ENCODE data around the gene MRPL23.
"Not testable (repeated sequence)": the region's sequence is repeated elsewhere in the genome, so short reads cannot be mapped to it uniquely, and the experiment has no call there.

Gene MRPL23

DNA sequence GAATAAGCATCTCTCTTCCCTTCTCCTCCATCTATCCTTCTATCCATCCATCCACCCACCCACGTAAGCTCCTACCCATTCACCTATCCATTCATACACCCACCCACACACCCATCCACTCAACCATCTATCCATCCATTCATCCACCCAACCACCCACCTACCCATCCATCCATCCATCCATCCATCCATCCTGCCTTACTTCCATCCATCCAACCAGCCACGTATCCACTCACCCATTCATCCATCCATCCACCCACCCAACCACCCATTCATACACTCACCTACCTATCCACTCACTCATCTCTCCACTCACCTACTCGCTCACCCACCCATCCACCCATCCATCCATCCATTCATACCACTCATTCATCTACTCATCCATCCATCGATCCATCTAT, 14.5 kb upstream of the MRPL23 start:
- no peak for DNase-seq (ENCODE audit: low read depth in 2 of 3, low spot score in 2 of 3)

DNA sequence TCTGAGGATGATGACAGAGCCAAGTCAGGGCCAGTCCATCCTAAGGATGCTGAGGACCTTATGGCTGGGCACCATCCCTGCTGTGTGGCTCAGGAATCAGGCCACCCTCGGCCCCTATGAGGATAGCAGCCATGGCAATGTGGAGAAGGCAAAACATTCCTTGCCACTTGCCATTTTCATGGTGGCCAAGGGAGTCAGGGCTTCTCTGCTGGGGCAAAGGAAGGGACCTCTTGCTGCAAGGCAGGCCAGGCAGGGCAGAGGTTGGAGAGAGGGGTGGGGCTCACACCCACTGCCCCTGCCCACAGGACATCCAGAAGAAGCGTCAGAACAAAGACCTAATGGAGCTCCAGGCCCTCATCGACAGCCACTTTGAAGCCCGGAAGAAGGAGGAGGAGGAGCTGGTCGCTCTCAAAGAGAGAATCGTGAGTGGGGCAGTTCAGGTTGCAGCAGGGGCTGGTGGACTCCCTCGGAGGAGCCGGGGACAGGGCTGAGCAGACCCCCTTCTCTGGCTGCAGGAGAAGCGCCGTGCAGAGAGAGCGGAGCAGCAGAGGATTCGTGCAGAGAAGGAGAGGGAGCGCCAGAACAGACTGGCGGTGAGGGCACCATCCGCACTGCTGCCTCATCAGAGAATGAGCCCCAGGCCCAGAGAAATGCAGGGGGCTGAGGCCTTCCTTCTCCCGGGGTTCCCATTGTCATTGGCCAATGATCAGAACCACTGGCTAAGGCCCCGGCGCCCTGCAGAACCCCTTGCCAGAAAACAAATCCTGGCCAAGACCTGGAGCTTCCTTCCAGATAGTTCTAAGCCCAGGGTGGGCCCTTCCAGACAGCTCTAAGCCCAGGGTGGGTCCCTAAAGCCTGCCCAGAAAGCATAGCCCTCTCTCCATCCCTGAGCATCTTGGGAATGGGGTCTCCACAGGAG, 13.5 kb upstream of the MRPL23 start:
- no peak for DNase-seq (ENCODE audit: low read depth in 2 of 3, low spot score in 2 of 3)

DNA sequence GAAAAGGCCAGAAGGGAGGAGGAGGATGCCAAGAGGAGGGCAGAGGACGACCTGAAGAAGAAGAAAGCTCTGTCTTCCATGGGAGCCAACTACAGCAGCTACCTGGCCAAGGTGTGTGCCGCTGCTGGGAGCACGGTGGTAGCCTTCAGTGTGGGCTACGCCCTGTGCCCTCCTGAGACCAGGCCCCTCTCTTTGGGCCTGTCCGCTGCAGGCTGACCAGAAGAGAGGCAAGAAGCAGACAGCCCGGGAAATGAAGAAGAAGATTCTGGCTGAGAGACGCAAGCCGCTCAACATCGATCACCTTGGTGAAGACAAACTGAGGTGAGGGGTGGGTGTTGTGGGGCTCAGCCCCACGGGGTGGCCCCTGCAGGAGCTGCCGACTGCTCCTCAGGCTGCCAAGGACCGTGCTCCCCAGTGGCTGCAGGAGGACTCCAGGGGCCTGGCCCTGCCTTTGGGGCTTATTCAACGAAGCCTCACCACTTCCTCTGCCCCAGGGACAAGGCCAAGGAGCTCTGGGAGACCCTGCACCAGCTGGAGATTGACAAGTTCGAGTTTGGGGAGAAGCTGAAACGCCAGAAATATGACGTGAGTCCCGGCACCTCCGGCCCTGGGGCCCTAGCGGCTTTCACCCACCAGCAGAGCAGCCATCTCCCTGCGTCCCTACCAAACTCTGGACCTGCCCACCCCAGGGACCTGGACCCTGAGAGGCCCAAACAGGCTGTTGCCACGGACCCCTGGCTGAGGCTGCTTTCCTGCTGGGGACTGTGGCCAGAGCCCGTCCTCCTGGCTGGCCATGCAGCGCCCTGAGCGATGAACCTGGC, 12.6 kb upstream of the MRPL23 start:
- no peak for DNase-seq (ENCODE audit: low read depth in 2 of 3, low spot score in 2 of 3)

DNA sequence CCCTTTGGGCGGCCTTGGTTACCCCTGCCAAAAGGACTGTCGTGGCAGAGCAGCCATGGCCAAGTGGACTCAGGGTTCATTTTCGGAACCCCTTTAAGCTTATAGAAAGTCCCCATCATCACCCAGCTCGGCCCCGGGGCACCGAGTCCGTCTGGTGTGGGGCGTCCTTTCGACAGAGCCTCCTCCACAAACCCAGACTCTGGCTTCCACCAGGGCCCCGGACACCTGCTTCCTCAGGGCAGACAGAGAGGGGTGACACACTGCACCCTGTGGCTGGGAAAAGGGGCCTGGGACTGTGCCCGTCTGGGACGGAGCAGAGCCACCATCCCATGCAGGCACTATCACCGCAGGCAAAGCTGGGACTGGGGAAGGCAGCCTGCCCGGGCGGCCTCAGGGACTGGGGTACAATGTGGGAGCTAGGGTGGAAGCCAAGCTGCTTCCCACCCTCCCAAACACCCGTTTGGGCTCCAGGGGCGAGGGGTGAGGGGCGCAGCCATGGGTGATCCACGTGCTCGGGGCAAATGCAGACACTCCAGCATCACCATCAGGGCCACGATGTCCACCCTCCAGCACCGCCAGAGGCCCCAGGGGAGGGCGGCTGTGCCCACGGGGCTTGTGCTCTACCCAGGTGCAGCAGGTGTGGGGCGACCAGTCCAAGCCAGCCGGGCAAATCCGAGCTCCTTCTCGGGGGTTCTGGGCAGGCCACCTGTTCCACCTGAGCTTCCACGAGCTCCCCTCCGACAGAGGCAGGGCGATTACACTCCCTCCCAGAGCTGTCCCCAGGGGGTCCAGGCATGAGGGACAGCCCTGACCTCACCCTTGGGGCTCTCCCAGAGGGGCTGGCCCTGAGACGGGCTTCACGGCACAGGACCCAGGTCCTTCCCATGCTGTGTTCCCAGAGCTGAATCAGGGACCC, 11.7 kb upstream of the MRPL23 start:
- no peak for DNase-seq (ENCODE audit: low read depth in 2 of 3, low spot score in 2 of 3)

DNA sequence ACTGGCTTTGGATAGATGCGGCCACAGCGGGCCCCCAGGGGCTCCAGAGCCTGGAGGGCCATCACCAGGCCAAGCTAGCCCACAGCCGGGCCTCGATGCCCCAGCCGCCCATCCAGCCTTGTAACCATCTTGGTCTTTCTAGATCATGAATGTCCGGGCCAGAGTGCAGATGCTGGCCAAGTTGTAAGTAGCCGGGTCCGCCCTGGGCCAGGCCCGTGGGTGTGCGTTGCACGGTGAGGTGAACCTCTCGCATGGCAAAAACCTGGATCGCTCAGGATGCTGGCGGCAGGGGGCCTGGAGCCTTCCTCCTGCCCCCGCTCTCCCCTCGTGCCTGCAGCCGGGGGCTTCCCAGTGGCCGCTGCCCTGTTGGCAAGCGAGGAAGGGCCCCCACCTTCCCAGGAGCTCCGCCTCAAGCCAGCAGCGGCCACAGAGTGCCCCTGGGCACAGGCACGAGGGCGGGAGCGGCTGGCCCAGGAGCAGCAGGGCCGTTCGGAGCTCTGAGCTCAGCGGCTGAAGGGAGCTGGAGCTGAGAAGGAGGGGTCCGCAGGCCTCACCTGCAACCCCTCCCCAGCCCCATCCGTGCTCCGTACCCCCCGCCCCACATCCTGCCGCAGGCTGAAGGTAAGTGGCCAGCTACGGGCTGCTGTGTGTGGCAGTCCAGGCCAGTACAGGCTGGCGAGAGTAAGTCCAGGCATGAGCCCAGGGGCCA, 10.9 kb upstream of the MRPL23 start:
- no peak for DNase-seq (ENCODE audit: low read depth in 2 of 3, low spot score in 2 of 3)

DNA sequence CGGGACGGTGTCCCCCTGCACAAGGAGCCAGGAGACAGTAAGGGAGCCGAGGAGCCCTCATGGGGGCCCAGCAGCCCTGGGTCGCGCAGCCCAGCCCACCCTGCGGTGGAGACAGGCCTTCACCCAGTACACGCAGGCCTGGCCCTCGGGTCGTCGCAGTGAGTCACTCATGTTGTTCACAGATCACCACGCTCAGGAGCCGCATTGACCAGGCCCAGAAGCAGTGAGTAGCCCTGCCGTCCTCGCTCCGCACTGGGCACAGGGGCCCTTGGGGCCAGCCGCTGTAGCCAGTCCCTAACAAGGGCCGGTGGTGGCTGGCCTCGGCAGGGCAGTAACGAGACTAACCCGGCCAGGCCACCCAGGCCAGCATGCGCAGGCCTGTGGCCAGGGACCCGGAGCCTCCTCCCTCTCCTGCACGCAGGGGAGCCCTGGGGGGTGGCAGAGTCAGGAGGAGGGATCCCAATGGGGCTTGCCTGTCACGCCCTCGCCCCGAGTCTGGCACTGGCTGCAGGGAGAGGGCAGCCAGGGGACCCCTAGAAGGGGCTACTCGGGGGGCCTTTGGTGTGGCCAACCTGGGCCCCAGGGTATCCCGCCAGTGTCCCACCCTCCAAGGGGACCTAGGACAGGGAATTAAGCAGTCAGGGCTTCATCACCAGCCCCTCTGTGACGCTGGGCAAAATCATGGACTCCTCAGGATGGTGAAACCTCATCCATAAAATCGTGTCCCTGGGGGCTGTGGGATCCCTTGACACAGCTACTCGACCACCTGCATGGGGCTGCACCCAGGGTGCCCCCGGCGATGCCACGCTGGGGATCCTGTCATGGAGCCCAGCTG, 10.1 kb upstream of the MRPL23 start:
- DNase-seq (ENCODE audit: low read depth in 2 of 3, low spot score in 2 of 3): no peak

DNA sequence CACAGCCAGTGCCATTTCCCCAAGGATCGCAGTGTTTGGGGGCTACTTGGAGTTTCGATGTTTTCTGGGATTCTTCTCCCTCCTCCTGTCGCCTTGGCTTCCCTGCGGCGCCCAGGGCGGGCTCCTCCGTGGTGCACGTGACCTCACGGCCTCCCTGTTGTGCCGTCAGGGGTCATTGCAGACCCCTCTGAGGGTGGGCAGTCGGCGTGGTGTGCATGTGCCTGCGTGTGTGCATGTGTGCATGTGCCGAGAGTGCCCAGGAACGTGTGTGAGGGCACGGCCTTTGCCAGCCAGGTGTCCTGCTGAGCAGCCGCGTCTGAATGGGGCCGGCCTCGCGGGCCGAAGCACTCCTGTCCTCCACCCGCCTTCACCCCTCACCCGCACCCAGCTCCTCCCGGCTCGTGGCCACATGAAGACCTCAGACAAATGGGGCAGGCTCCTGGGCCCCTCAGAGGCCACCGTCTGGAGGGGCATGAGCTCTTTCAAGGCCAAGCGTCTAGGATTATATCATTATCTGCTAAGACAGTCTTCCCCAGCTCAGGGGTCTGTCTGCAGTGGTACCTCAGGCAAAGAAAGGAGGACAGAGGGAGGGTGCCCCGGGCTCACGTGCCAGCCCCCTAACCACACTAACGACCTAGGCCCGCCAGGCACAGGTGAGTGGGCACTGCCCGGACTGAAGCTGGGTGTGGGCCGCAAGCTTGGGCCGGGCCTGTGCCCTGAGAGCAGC, 9.4 kb upstream of the MRPL23 start:
- no peak for DNase-seq (ENCODE audit: low read depth in 2 of 3, low spot score in 2 of 3)

DNA sequence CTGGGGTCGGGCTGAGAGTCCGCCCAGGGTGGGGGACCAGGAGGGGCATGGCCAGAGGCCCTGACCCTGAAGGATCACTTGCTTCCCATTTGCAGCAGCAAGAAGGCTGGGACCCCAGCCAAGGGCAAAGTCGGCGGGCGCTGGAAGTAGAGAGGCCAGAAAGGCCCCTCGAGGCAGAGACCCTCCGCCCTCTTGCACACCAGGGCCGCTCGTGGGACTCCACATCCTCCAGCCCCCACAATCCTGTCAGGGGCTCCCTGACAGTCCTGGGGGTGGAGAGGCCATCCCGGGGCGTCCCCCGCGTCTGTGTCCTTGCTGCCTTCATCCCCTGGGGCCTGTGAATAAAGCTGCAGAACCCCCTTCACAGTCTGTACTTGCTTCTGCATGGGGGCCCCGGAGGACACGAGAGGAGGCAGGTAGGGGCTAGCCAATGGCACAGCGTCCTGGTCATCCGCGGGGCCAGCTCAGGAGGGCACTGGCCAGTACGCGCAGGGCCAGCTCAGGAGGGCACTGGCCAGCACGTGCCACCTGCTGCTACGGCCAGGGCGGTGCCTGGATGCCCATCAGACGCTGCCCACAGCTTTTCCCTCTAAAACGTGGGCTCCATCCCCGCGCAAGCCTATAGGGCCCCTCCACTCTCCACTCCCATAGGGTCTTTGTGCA, 8.7 kb upstream of the MRPL23 start:
- DNase-seq (ENCODE audit: low read depth in 2 of 3, low spot score in 2 of 3): no peak

DNA sequence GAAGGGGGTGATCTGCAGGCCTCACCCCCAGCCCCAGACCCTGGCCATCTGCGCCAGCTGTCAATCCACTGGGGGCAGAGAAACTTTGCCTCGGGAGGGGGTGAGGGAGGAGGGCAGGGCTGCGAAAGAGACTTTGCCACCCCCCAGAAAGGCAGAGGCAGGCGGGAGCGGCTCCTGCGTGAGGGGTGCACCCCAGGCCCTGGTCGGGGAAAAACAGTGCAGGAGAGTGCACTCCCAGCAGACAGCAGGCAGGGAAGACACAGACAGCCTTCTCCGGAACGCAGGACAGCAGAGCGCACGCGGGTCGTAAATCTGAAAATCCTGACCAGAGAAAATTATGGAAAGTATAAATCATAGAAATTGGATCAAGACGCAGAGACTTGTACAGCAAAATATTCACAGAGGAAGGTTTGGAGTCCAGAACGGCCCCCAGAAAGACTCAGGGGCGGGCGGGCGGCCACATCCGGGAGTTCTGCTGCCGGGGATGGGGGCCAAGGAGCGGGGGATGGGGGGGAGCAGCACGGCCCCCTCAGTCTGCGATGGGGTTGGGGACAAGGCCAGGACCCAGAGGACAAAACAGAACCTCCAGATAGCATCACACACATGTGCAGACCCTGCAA, 8.0 kb upstream of the MRPL23 start:
- no peak for DNase-seq (ENCODE audit: low read depth in 2 of 3, low spot score in 2 of 3)

DNA sequence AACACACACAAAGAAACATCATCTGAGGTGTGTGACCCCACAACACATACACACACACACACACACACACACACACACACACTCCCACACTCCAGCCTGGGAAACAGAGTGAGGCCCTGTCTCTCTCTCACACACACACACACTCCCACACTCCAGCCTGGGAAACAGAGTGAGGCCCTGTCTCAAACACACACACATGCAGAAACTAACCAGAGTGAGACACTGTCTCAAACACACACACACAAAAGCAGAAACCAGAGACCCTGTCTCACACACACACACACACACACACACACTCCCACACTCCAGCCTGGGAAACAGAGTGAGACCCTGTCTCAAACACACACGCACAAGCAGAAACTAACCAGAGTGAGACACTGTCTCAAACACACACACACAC, 7.3 kb upstream of the MRPL23 start:
- not testable (repeated sequence) for DNase-seq (ENCODE audit: low read depth in 2 of 3, low spot score in 2 of 3)

DNA sequence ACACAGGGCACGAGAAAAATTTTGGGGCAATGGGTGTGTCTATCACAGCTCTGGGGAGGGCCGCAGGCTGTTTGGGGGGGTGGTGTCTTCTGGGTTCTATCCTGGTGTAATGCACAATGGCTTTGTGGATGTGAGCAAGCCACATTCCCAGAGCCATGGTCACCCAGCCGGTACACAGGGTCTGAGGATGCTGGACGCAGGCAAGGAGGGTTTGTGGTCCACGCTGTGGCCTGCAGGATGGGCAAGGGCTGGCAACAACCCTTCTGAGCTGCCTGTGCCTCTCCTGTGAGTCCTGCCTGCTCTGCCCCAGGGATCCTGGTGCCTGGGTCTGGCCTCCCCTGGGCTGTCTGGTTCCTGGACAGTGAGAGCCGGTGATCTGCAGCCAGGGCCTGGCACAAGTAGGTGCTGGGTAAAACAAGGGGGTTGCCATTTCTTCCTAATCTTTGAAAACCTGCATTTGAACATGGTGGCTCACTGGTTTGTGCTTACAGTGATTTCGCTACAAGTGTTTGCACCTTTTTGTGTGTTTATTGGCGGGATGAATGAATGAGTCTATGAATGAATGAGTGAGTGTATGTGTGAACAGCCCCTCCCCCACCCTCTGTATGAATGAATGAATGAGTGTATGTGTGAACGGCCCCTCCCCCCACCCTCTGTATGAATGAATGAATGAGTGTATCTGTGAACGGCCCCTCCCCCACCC, 4.4 kb upstream of the MRPL23 start:
- DNase-seq (ENCODE audit: low read depth in 2 of 3, low spot score in 2 of 3): no peak

DNA sequence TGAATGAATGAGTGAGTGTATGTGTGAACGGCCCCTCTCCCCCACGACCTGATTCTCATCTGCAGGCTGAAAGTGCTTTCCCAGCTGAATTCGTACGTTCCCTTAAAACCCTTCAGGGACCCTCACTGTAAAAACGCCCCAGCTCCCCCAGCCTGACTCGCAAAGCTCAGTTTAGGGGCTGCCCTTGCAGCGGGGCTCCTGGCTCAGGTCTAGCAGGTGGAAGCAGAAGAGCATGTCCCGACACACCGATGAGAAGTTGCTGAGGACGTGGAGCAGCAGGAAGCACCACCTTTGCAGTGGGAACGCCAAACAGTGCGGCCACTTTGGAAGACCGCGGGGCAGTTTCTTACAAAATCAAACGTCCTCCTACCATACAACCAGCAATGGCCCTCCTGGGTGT, 3.6 kb upstream of the MRPL23 start:
- no peak for DNase-seq (ENCODE audit: low read depth in 2 of 3, low spot score in 2 of 3)

DNA sequence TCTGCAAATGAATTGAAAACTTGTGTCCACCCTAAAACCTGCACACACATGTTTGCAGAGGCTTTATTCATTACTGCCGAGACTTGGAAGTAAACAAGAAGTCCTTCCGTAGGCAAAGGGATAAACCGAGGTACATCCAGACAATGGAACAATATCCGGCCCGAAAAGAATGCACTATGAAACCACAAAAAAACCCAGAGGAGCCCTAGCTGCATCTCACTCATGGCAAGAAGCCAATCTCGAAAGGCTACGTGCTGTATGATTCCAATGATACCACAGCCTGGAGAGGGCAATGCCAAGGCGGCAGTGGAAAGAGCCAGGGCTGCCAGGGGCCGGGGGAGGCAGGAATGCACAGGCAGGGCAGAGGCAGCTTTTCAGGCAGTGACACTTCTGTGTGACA, 3.2 kb upstream of the MRPL23 start:
- DNase-seq (ENCODE audit: low read depth in 2 of 3, low spot score in 2 of 3): no peak

DNA sequence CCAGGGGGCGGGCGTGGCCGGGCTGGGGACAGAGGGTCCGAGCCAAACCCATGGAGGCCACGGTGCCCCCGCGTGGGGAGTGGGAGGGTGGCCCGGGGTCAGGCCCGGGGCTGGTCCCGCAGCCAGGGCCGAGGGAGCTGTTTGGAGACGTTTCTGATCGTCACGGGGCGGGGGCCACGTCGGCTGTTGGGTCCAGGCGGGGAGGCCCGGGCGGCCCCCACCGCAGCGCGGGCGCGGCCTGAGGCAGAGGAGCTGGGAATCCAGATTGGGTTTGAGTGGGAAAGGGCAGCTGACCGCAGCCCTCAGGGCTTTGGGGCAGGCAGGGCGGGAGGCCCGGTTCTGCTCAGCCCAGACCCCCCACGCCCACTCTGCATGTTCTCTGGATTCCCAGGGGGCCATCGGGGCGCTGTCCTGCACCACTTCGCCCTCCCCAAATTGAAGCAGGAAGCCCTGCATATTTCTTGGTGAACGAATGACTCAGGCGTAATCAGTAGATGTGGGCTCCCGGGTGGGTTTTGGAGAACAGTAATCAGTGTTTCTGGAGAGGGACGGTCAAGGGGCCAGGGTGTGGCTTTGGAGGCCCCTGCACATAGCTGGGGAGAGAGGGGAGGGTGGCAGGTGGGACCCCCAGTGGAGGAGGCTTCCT, 583 bp downstream of the MRPL23 start:
- DNase-seq (ENCODE audit: low read depth in 2 of 3, low spot score in 2 of 3): no peak

DNA sequence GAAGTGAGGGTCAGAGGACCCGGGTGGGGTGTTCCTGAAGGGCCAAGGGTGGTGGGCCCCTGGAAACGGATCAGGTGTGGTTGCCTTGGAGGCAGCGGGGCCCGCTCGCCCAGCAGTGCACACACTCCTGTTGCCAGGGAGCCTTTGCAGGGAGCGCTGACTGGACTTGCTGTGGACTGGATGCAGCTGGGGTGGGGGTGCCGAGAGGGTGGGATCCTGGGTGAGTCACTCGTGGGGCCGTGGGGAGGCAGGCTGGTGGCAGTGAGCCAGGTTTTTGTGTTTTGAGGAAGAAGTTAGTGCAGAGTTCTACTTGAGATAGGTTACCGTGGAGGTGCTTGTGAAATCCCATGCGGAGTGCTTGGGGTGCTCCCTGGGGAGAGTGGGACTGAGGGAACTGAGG, 1.3 kb downstream of the MRPL23 start:
- no peak for DNase-seq (ENCODE audit: low read depth in 2 of 3, low spot score in 2 of 3)

DNA sequence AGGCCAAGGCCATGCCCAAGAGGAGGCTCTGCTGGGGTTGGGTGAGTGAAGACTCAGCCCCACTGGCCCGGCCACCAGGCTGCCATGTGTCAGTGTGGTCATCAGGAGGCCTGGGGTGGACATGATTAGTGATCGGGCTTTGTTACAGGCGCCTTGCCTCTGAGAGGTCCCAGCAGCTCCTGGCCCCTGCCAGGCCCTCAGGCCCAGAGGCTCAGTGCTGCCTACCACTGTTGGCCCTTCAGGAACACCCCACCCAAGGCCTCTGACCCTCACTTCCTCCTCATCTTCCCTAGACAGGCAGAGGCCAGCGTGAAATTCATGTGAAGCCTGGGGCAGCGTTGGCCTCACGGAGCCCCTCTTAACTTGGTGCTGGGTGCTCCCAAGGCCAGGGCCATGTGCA, 2.2 kb downstream of the MRPL23 start:
- no peak for DNase-seq (ENCODE audit: low read depth in 2 of 3, low spot score in 2 of 3)

DNA sequence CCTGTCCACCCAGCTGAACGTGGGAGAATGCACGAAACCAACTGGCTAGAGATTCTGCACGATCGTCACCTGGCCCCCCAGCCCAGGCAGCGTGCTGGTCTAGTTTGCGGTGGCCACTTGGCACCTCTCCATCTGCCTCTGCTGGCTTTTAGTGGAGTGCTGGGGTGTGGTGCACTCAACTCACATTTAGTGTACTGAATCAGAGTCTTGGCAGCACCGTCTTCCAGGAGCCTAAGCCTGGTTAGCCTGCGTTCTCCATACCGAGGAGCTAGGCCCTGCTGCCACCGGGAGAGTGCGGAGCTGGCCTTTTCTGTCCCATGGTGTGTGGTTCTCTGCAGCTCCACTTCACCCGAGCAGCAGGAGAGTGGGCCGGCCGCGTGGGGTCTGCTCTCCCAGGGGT, 2.8 kb downstream of the MRPL23 start:
- no peak for DNase-seq (ENCODE audit: low read depth in 2 of 3, low spot score in 2 of 3)
